Pancreas (tissue), 10 donors: ENCODE data around the gene RPS15A. TPM values are rescaled to one million over a fixed set of nuclear protein-coding genes. Genes with fewer than 3 reads are reported as not detected.

Experiments used
- ATAC-seq, 4 donors: fragments of 200-7000 bp; cut with Tn5 transposase; one replicate each; pipeline versions ENCODE4 v1.8.0 to v1.9.1; 2020; ENCODE audit warnings: mild to moderate bottlenecking in 4 of 4, moderate library complexity in 4 of 4
- DNase-seq, 6 donors: peaks; one replicate each; pipeline ENCODE4 v3.0.0-alpha.2; 2020
- FAIRE-seq: peaks from 2 replicates; lab custom pipeline; 2012; peaks lifted over from hg19 to GRCh38; lab: Jason Lieb, UNC
- H3K27ac ChIP-seq, 4 donors: fragments of 200-600 bp; sonication (generic); 1 replicate in 3 of 4; 2 replicates in 1 of 4; pipeline versions ENCODE4 v1.5.0 to v1.8.0; 2020
- H3K27me3 ChIP-seq, 4 donors: fragments of 200-600 bp; one replicate each; pipeline ENCODE4 v1.8.0; 2021
- H3K36me3 ChIP-seq, 3 donors: fragments of 200-600 bp; sonication (generic) in 1 of 3; one replicate each; pipeline versions ENCODE4 v1.5.0 to v1.8.0; 2020 to 2021
- H3K4me1 ChIP-seq, 3 donors: fragments of 200-600 bp; one replicate each; pipeline ENCODE4 v1.8.0; 2021
- H3K4me3 ChIP-seq, 4 donors: fragments of 200-600 bp; sonication (generic) in 2 of 4; one replicate each; pipeline versions ENCODE4 v1.5.0 to v1.8.0; 2020 to 2021
- H3K9me3 ChIP-seq, 4 donors: fragments of 200-600 bp; one replicate each; pipeline ENCODE4 v1.8.0; 2021
- CTCF ChIP-seq, 4 donors: fragments of 200-600 bp; sonication (generic) in 3 of 4; IDR thresholded peaks; one replicate each; pipeline versions ENCODE4 v1.5.0 to v1.8.0; 2021; ENCODE audit warnings: antibody characterized with exemption in 4 of 4
- WGBS, 2 donors: extraction: QIAGEN DNeasy Blood & Tissue Kit; methylation state at CpG; one replicate each; pipeline ENCODE4 v1.1.7; 2013; 5-methylcytosine and 5-hydroxymethylcytosine counted together
- intact Hi-C, 3 donors: fragments of 100-400 bp; cut with DNase I; formaldehyde crosslinking; loops; one replicate each; pipeline versions ENCODE4 v1.11.1 to v1.14.2; 2022
- polyA plus RNA-seq, 2 donors: library from polyadenylated mRNA; stranded (reverse); fragments of 200-250 nt; gene quantifications; one replicate each; pipeline ENCODE4 v1.2.3, GENCODE V29; 2013
- total RNA-seq, 6 donors: library from RNA; stranded (reverse); fragmentation: NEBNext Ultra II Directional in 4 of 6; extraction: Animal tissue kit (Norgen Biotek cat#: 25700) in 4 of 6; gene quantifications; one replicate each; pipeline versions ENCODE4 v1.2.1 to v1.2.4, GENCODE V29; 2021 to 2023
- donor health status: healthy with polysubstance abuse.
- donor health status: DM: no; HTN: no; CAD: no; lungs with moderate emphysema.
- donor health status: DM: no; HTN: no; CAD: no.
- donor health status: control.
- donor health status: control.
- donor health status: Bipolar disorder and iron deficiency.
- donor health status: DM: yes; HTN: yes; CAD: no.
- donor health status: DM: no; HTN: no; CAD: no.
- donor health status: DM: no; HTN: no; CAD: no.
- donor health status: DM: yes; HTN: yes; CAD: no.

Gene RPS15A
- total and polyA plus RNA-seq, 8 donors: 521 to 1,808 (median 818) TPM

- FAIRE-seq: no peak
- Histone ChIP-seq H3K4me3 (peak overlapping the region; percentile 65 to 92 (median 73)), H3K27ac (peak overlapping the region in 2 of 4 donors; percentile 82), H3K36me3 (no peaks in the 10 kb centered on the region), H3K4me1 (peaks cover 7 to 40% (median 13%) of the 10 kb centered on the region in 3 donors), H3K27me3 (no peaks in the 10 kb centered on the region), H3K9me3 (no peaks in the 10 kb centered on the region)
- WGBS, 2 donors: 1 to 2% methylated on average over 8 of the region's 8 CpGs
- intact Hi-C loops: no loop called here
- DNase-seq: no peak
- ATAC-seq: no peak
- no peak for TF ChIP-seq CTCF (IDR thresholded peaks at IDR 0.05)
These were observed 10.2 kb upstream of the RPS15A start for GRCh38 chr16:18800293-18800692.

- Histone ChIP-seq H3K36me3 (peaks cover 0 to under 1% (median 0%) of the 10 kb centered on the region in 3 donors), H3K9me3 (no peaks in the 10 kb centered on the region), H3K4me1 (peaks cover 7 to 40% (median 13%) of the 10 kb centered on the region in 3 donors), H3K27ac (no peak overlapping the region), H3K27me3 (no peaks in the 10 kb centered on the region), H3K4me3 (peak overlapping the region in 2 of 4 donors; percentile 73)
- FAIRE-seq (no peak), ATAC-seq (no peak), DNase-seq (no peak)
- intact Hi-C loops: no loop called here
- no peak for TF ChIP-seq CTCF (IDR thresholded peaks at IDR 0.05)
- WGBS, 2 donors: 51 to 60% methylated on average over 3 of the region's 3 CpGs
These were observed 9.4 kb upstream of the RPS15A start for GRCh38 chr16:18799500-18799899.

GRCh38 chr16:18797746-18798145, 7.6 kb upstream of the RPS15A start:
- no peak for DNase-seq
- no peaks in the 10 kb centered on the region for H3K9me3 ChIP-seq
- no peaks in the 10 kb centered on the region for H3K27me3 ChIP-seq
- no peak for ATAC-seq
- H3K27ac ChIP-seq: peak overlapping the region in 1 of 4 donors; percentile 41
- peaks cover 7 to 40% (median 13%) of the 10 kb centered on the region in 3 donors for H3K4me1 ChIP-seq
- no peak for TF ChIP-seq CTCF (IDR thresholded peaks at IDR 0.05)
- H3K36me3 ChIP-seq: peaks cover 1 to 12% (median 8%) of the 10 kb centered on the region in 3 donors
- 41 to 45% methylated on average over 4 of the region's 4 CpGs for WGBS, 2 donors
- intact Hi-C loops: no loop called here
- H3K4me3 ChIP-seq: no peak overlapping the region
- FAIRE-seq: no peak

- DNase-seq (no peak), FAIRE-seq (no peak), ATAC-seq (peak in 2 of 4 donors; percentile 11 to 21)
- intact Hi-C loops: no loop called here
- H3K9me3 ChIP-seq: no peaks in the 10 kb centered on the region
- peaks cover 7 to 38% (median 9%) of the 10 kb centered on the region in 3 donors for H3K4me1 ChIP-seq
- TF ChIP-seq CTCF (IDR thresholded peaks at IDR 0.05): no peak
- H3K27me3 ChIP-seq: no peaks in the 10 kb centered on the region
- H3K27ac ChIP-seq: peak overlapping the region in 2 of 4 donors; percentile 2 to 57
- WGBS, 2 donors: 13 to 16% methylated on average over 1 of the region's 1 CpG
- no peak overlapping the region for H3K4me3 ChIP-seq
- peaks cover 4 to 12% (median 10%) of the 10 kb centered on the region in 3 donors for H3K36me3 ChIP-seq
These were observed 6.2 kb upstream of the RPS15A start for GRCh38 chr16:18796377-18796776.

GRCh38 chr16:18792836-18793433, 2.8 kb upstream of the RPS15A start:
- WGBS, 2 donors: 89% methylated on average over 11 of the region's 11 CpGs
- intact Hi-C loops: no loop called here
- H3K4me1 ChIP-seq: peaks cover 7 to 26% (median 17%) of the 10 kb centered on the region in 3 donors
- H3K9me3 ChIP-seq: no peaks in the 10 kb centered on the region
- TF ChIP-seq CTCF (IDR thresholded peaks at IDR 0.05): no peak
- no peak overlapping the region for H3K4me3 ChIP-seq
- DNase-seq (no peak), FAIRE-seq (no peak), ATAC-seq (no peak)
- no peaks in the 10 kb centered on the region for H3K27me3 ChIP-seq
- no peak overlapping the region for H3K27ac ChIP-seq
- H3K36me3 ChIP-seq: peaks cover 4 to 13% (median 10%) of the 10 kb centered on the region in 3 donors
